Inferior parietal cortex (tissue), 1 donor: ENCODE results near the gene TMEM131L.
"Not testable (repeated sequence)": the region's sequence is repeated elsewhere in the genome, so short reads cannot be mapped to it uniquely, and the experiment has no call there.

Experiments used
- DNase-seq: peaks from one replicate; pipeline ENCODE4 v3.0.0-alpha.2; 2016; ENCODE audit errors: extremely low spot score

TMEM131L gene

GRCh38 chr4:153538487-153539357, 72.6 kb downstream of the TMEM131L start:
- peak; percentile 32 for DNase-seq

- DNase-seq, result no peak
Observed at GRCh38 chr4:153539422-153539821, 73.3 kb downstream of the TMEM131L start.

- no peak for DNase-seq
Observed at GRCh38 chr4:153541456-153542096, 75.4 kb downstream of the TMEM131L start.

- no peak for DNase-seq
Observed at GRCh38 chr4:153542131-153542530, 76.0 kb downstream of the TMEM131L start.

- no peak for DNase-seq
Observed at GRCh38 chr4:153542834-153543233, 76.7 kb downstream of the TMEM131L start.

- no peak for DNase-seq
Observed at GRCh38 chr4:153543351-153543750, 77.2 kb downstream of the TMEM131L start.

- no peak for DNase-seq
Observed at GRCh38 chr4:153545822-153546221, 79.7 kb downstream of the TMEM131L start.

GRCh38 chr4:153546280-153546679, 80.1 kb downstream of the TMEM131L start:
- DNase-seq, result no peak

GRCh38 chr4:153547520-153547919, 81.4 kb downstream of the TMEM131L start:
- DNase-seq, result no peak

- DNase-seq, result not testable (repeated sequence)
Observed at GRCh38 chr4:153548907-153549306, 82.7 kb downstream of the TMEM131L start.

GRCh38 chr4:153549405-153549804, 83.2 kb downstream of the TMEM131L start:
- no peak for DNase-seq

- DNase-seq, result no peak
Observed at GRCh38 chr4:153553155-153553818, 87.1 kb downstream of the TMEM131L start.

GRCh38 chr4:153553819-153554170, 87.6 kb downstream of the TMEM131L start:
- no peak for DNase-seq

- no peak for DNase-seq
Observed at GRCh38 chr4:153555730-153556434, 89.7 kb downstream of the TMEM131L start.

- DNase-seq, result no peak
Observed at GRCh38 chr4:153556435-153556815, 90.3 kb downstream of the TMEM131L start.

GRCh38 chr4:153560908-153561307, 94.7 kb downstream of the TMEM131L start:
- no peak for DNase-seq

GRCh38 chr4:153564630-153565525, 98.7 kb downstream of the TMEM131L start:
- DNase-seq, result peak; percentile 63

GRCh38 chr4:153566631-153567150, 100.5 kb downstream of the TMEM131L start:
- DNase-seq, result no peak

GRCh38 chr4:153567660-153568059, 101.5 kb downstream of the TMEM131L start:
- not testable (repeated sequence) for DNase-seq

- no peak for DNase-seq
Observed at GRCh38 chr4:153570228-153570973, 104.2 kb downstream of the TMEM131L start.
